SK-N-SH (cell line): Measurements from ENCODE around the gene GRP. TPM values are rescaled to one million over a fixed set of nuclear protein-coding genes. Genes with fewer than 3 reads are reported as not detected.

Source experiments
- CTCF ChIA-PET: fragments of 300-600, 350-600 bp; formaldehyde crosslinking; extraction: SDS; loops from one replicate; lab custom pipeline; 2021; lab: Yijun Ruan, JAX
- POLR2A ChIA-PET: fragments of 350-600 bp; sonication (Branson Sonifier 250); formaldehyde crosslinking; extraction: SDS; loops from one replicate; lab custom pipeline; 2020; ENCODE audit warnings: antibody characterized with exemption, inconsistent platforms; lab: Yijun Ruan, JAX
- DNase-seq: peaks from one replicate; pipeline ENCODE4 v3.0.0; 2012
- H2AFZ ChIP-seq: fragments of 200-600 bp; sonication (generic); 2 replicates; pipeline ENCODE4 v1.8.1; 2016; ENCODE audit warnings: antibody characterized with exemption, mild to moderate bottlenecking, low read depth
- H3F3A ChIP-seq: fragments of 200-600 bp; sonication (generic); replicated peaks from 2 replicates; pipeline ENCODE3; 2016; ENCODE audit warnings: antibody characterized with exemption, mild to moderate bottlenecking; ENCODE audit not compliant: insufficient read depth
- H3K27ac ChIP-seq, 2 experiments: fragments of 200-500 bp in 1 of 2; fragments of 200-600 bp in 1 of 2; sonication (Bioruptor generic) in 1 of 2; sonication (generic), shearing (Covaris generic) in 1 of 2; 2 replicates each; pipeline versions ENCODE4 v1.5.1 to v1.6.1; 2014 to 2016; ENCODE audit warnings: low read depth in 2 of 2, inconsistent platforms in 1 of 2, low read length in 1 of 2, mild to moderate bottlenecking in 1 of 2, mixed read lengths in 1 of 2
- H3K27me3 ChIP-seq: fragments of 200-600 bp; sonication (generic), shearing (Covaris generic); 2 replicates; pipeline ENCODE4 v1.6.1; 2016; ENCODE audit warnings: mixed run types; ENCODE audit not compliant: insufficient read depth
- H3K36me3 ChIP-seq, 2 experiments: fragments of 200-500 bp in 1 of 2; fragments of 200-600 bp in 1 of 2; sonication (Bioruptor generic) in 1 of 2; sonication (generic) in 1 of 2; replicated peaks in 1 of 2; 2 replicates each; pipeline versions ENCODE3 to v1.5.1; 2014 to 2016; ENCODE audit warnings: low read length in 1 of 2, mild to moderate bottlenecking in 1 of 2; ENCODE audit not compliant: insufficient read depth in 2 of 2, control insufficient read depth in 1 of 2
- H3K4me1 ChIP-seq, 2 experiments: fragments of 200-500 bp in 1 of 2; fragments of 200-600 bp in 1 of 2; sonication (Bioruptor generic) in 1 of 2; sonication (generic), shearing (Covaris generic) in 1 of 2; 2 replicates each; pipeline versions ENCODE4 v1.5.1 to v1.6.1; 2014 to 2016; ENCODE audit warnings: low read depth in 1 of 2, low read length in 1 of 2, mixed run types in 1 of 2; ENCODE audit not compliant: insufficient read depth in 2 of 2, control insufficient read depth in 1 of 2
- H3K4me2 ChIP-seq: fragments of 200-600 bp; sonication (generic), shearing (Covaris generic); 2 replicates; pipeline ENCODE4 v1.6.1; 2017; ENCODE audit warnings: mixed run types
- H3K4me3 ChIP-seq, 2 experiments: fragments of 200-500 bp in 1 of 2; fragments of 200-600 bp in 1 of 2; sonication (Bioruptor generic) in 1 of 2; sonication (generic), shearing (Covaris generic) in 1 of 2; 2 replicates each; pipeline versions ENCODE4 v1.5.1 to v1.8.1; 2014 to 2016; ENCODE audit warnings: low read depth in 2 of 2, inconsistent platforms in 1 of 2, low read length in 1 of 2, mild to moderate bottlenecking in 1 of 2, mixed read lengths in 1 of 2, moderate library complexity in 1 of 2
- H3K79me2 ChIP-seq: fragments of 200-600 bp; sonication (generic); 2 replicates; pipeline ENCODE4 v1.8.1; 2017; ENCODE audit warnings: mild to moderate bottlenecking; ENCODE audit not compliant: insufficient read depth
- H3K9ac ChIP-seq: fragments of 200-600 bp; sonication (generic); 2 replicates; pipeline ENCODE4 v1.6.1; 2017; ENCODE audit warnings: mixed run types
- H3K9me2 ChIP-seq: fragments of 200-600 bp; sonication (generic); 2 replicates; pipeline ENCODE4 v1.6.1; 2017; ENCODE audit warnings: mixed run types
- H3K9me3 ChIP-seq: fragments of 200-600 bp; sonication (generic); 2 replicates; pipeline ENCODE4 v1.6.1; 2017; ENCODE audit warnings: mixed run types, mild to moderate bottlenecking, moderate library complexity
- H4K20me1 ChIP-seq: fragments of 200-600 bp; sonication (generic); 2 replicates; pipeline ENCODE4 v1.6.1; 2017; ENCODE audit warnings: mild to moderate bottlenecking, mixed run types; ENCODE audit not compliant: insufficient read depth
- CTCF ChIP-seq: fragments of 200-600 bp; sonication (generic); IDR thresholded peaks from 2 replicates; pipeline ENCODE4 v1.6.1; 2017; ENCODE audit warnings: antibody characterized with exemption, mild to moderate bottlenecking, moderate library complexity
- EP300 ChIP-seq, 2 experiments: IDR thresholded peaks; 2 replicates each; pipeline versions ENCODE4 v1.4.0 to v1.6.1; 2012; ENCODE audit warnings: borderline replicate concordance in 1 of 2, low read depth in 1 of 2, low read length in 1 of 2
- FOXJ3 ChIP-seq: sonication (generic); formaldehyde crosslinking; IDR thresholded peaks from 2 replicates; pipeline ENCODE4 v1.5.1; 2020; ENCODE audit warnings: mild to moderate bottlenecking, missing genetic modification reagents
- FOXM1 ChIP-seq: IDR thresholded peaks from 2 replicates; pipeline ENCODE4 v1.4.0; 2012; ENCODE audit warnings: low read depth, mild to moderate bottlenecking
- GABPA ChIP-seq: IDR thresholded peaks from 2 replicates; pipeline ENCODE4 v1.4.0; 2012; ENCODE audit warnings: low read depth, mild to moderate bottlenecking
- GATA2 ChIP-seq: sonication (generic); formaldehyde crosslinking; IDR thresholded peaks from 2 replicates; pipeline ENCODE4 v1.5.0; 2020; ENCODE audit warnings: mild to moderate bottlenecking, missing genetic modification reagents
- MEF2A ChIP-seq: IDR thresholded peaks from 2 replicates; pipeline ENCODE4 v1.4.0; 2012; ENCODE audit warnings: low read depth, borderline replicate concordance
- NFIC ChIP-seq: IDR thresholded peaks from 2 replicates; pipeline ENCODE4 v1.4.0; 2012; ENCODE audit warnings: borderline replicate concordance
- PBX3 ChIP-seq: IDR thresholded peaks from 2 replicates; pipeline ENCODE4; 2012
- RCOR1 ChIP-seq: fragments of 150-350 bp; IDR thresholded peaks from 2 replicates; pipeline ENCODE4 v1.6.1; 2017; ENCODE audit warnings: antibody characterized with exemption, low read length
- RFX5 ChIP-seq: IDR thresholded peaks from 2 replicates; pipeline ENCODE4 v1.6.1; 2012; ENCODE audit warnings: mild to moderate bottlenecking, improper control_type of control experiment, low read length
- RXRA ChIP-seq: IDR thresholded peaks from 2 replicates; pipeline ENCODE4 v1.4.0; 2012; ENCODE audit warnings: low read depth, mild to moderate bottlenecking, borderline replicate concordance
- SIN3A ChIP-seq: IDR thresholded peaks from 2 replicates; pipeline ENCODE4 v1.6.1; 2012; ENCODE audit warnings: low read depth, mild to moderate bottlenecking, low read length, moderate library complexity, borderline replicate concordance
- SMC3 ChIP-seq: IDR thresholded peaks from 2 replicates; pipeline ENCODE4 v1.6.1; 2012; ENCODE audit warnings: low read depth, low read length, improper control_type of control experiment
- TAF1 ChIP-seq: IDR thresholded peaks from 2 replicates; pipeline ENCODE4 v1.6.1; 2012; ENCODE audit warnings: low read depth, mild to moderate bottlenecking, low read length, moderate library complexity, borderline replicate concordance
- TEAD4 ChIP-seq: IDR thresholded peaks from 2 replicates; pipeline ENCODE4 v1.4.0; 2012; ENCODE audit warnings: mild to moderate bottlenecking, borderline replicate concordance; ENCODE audit not compliant: insufficient read depth
- YY1 ChIP-seq: IDR thresholded peaks from 2 replicates; pipeline ENCODE4 v1.4.0; 2012; ENCODE audit warnings: low read depth, mild to moderate bottlenecking
- WGBS: methylation state at CpG from one replicate; pipeline ENCODE4 v1.1.6; 2017; ENCODE audit warnings: low lambda C conversion rate; 5-methylcytosine and 5-hydroxymethylcytosine counted together
- polyA plus RNA-seq, 3 experiments: library from polyadenylated mRNA; depleted of rRNA; stranded (reverse); fragments of >200 nt; gene quantifications; 2 replicates each; pipeline ENCODE4 v1.2.3, GENCODE V29; 2012
- TF ChIP-seq, protein P1 (sequence below): IDR thresholded peaks from 2 replicates; pipeline ENCODE4 v1.4.0; 2012; ENCODE audit warnings: low read depth
- TF ChIP-seq, protein P2 (sequence below): IDR thresholded peaks from 2 replicates; pipeline ENCODE4 v1.4.0; 2012; ENCODE audit warnings: low read depth, borderline replicate concordance

The GRP gene
- polyA plus RNA-seq, 1 of the 3 experiments (the other 2 are of a cell fraction): 2.8 TPM

DNA sequence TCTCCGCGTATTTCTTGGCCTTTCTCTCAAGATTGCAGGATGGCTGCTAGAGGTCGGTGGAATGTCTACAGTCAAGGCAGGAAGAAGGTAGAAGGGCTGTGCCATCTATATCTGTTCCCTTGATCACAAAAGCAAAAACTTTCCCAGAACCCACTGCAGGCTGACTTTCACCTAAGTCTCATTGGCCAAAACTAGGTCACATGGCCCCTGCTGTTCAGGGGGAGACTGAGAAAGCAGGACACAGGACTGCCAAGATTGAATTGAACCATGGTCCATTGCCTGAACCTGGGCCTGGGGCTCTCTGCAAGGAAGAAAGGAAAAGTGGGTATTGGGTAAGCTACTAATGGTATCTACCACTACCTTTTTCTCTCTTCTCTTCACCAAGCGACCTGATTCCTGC is 9.7 kb upstream of the GRP start:
- Histone ChIP-seq H3K4me3 (no peak overlapping the region; a peak in 1 of 4 replicates), H3K27ac (no peak overlapping the region), H3K9me3 (no peaks in the 10 kb centered on the region), H3K36me3 (no peaks in the 10 kb centered on the region), H3K4me2 (no peak overlapping the region), H3K9ac (no peak overlapping the region), H3K79me2 (no peaks in the 10 kb centered on the region), H3K27me3 (peaks cover 4% of the 10 kb centered on the region; the same call in 1 of the 2 replicates), H3K9me2 (no peaks in the 10 kb centered on the region), H4K20me1 (no peaks in the 10 kb centered on the region), H3K4me1 (peaks cover 0 to 9% of the 10 kb centered on the region in 2 experiments; a peak in 1 of 4 replicates), H2AFZ (no peak overlapping the region), H3F3A (no peaks in the 10 kb centered on the region)
- CTCF ChIA-PET: no interaction called here
- TF ChIP-seq, protein P1, sequence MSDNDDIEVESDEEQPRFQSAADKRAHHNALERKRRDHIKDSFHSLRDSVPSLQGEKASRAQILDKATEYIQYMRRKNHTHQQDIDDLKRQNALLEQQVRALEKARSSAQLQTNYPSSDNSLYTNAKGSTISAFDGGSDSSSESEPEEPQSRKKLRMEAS: no peak
- TF ChIP-seq, protein P2, sequence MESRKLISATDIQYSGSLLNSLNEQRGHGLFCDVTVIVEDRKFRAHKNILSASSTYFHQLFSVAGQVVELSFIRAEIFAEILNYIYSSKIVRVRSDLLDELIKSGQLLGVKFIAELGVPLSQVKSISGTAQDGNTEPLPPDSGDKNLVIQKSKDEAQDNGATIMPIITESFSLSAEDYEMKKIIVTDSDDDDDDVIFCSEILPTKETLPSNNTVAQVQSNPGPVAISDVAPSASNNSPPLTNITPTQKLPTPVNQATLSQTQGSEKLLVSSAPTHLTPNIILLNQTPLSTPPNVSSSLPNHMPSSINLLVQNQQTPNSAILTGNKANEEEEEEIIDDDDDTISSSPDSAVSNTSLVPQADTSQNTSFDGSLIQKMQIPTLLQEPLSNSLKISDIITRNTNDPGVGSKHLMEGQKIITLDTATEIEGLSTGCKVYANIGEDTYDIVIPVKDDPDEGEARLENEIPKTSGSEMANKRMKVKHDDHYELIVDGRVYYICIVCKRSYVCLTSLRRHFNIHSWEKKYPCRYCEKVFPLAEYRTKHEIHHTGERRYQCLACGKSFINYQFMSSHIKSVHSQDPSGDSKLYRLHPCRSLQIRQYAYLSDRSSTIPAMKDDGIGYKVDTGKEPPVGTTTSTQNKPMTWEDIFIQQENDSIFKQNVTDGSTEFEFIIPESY: no peak
- TF ChIP-seq SMC3 (no peak), TEAD4 (no peak), CTCF (no peak), TAF1 (no peak), GATA2 (CRISPR knock-in tag) (no peak), FOXM1 (no peak), FOXJ3 (CRISPR knock-in tag) (no peak), RXRA (no peak), YY1 (no peak), SIN3A (no peak), RCOR1 (no peak), RFX5 (no peak)
- DNase-seq: no peak
- 73% methylated on average over 4 of the region's 4 CpGs for WGBS
- POLR2A ChIA-PET: no interaction called here

- Histone ChIP-seq H3K27ac (no peak overlapping the region), H3K79me2 (no peaks in the 10 kb centered on the region), H3K9me3 (no peaks in the 10 kb centered on the region), H3K4me1 (peaks cover 0 to 9% of the 10 kb centered on the region in 2 experiments; a peak in 1 of 4 replicates), H3K9ac (no peak overlapping the region), H2AFZ (no peak overlapping the region), H3K9me2 (no peaks in the 10 kb centered on the region), H3F3A (no peaks in the 10 kb centered on the region), H3K4me3 (no peak overlapping the region), H3K36me3 (no peaks in the 10 kb centered on the region), H4K20me1 (no peaks in the 10 kb centered on the region), H3K4me2 (no peak overlapping the region), H3K27me3 (peaks cover 17% of the 10 kb centered on the region)
- POLR2A ChIA-PET: no interaction called here
- CTCF ChIA-PET: interaction anchor here (0.6 kb wide), 1 partner anchor 1878 kb away, joined by 3 read pairs; no protein-coding TSS in a partner anchor
- no peak for DNase-seq
- TF ChIP-seq MEF2A (no peak), NFIC (no peak), TAF1 (no peak), EP300 (IDR thresholded peaks at IDR 0.05; ENCODE audit: borderline replicate concordance in 1 of 2, low read depth in 1 of 2, low read length in 1 of 2) (no peak), RFX5 (no peak), RCOR1 (no peak), GABPA (no peak), PBX3 (no peak), RXRA (no peak)
- WGBS: 43% methylated on average over 2 of the region's 2 CpGs
These were observed 8.3 kb upstream of the GRP start for GRCh38 chr18:59211629-59212028.
